ENCODE measurements around the gene PNPLA3.

DNA sequence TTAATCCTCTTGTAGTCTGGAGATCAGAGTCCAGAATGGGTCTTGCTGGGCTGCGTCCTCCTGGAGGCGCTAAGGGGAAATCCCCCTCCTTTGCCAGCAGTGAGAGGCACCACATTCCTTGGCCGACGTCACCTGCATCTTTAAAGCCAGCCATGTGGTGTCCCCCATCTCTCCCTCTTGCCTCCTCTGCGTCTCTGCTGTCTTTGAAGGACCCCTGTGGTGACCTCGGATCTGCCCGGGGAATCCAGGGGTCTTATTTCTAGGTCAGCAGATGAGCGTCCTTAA is 73.3 kb downstream of the PNPLA3 start:
- TF ChIP-seq, protein P1, sequence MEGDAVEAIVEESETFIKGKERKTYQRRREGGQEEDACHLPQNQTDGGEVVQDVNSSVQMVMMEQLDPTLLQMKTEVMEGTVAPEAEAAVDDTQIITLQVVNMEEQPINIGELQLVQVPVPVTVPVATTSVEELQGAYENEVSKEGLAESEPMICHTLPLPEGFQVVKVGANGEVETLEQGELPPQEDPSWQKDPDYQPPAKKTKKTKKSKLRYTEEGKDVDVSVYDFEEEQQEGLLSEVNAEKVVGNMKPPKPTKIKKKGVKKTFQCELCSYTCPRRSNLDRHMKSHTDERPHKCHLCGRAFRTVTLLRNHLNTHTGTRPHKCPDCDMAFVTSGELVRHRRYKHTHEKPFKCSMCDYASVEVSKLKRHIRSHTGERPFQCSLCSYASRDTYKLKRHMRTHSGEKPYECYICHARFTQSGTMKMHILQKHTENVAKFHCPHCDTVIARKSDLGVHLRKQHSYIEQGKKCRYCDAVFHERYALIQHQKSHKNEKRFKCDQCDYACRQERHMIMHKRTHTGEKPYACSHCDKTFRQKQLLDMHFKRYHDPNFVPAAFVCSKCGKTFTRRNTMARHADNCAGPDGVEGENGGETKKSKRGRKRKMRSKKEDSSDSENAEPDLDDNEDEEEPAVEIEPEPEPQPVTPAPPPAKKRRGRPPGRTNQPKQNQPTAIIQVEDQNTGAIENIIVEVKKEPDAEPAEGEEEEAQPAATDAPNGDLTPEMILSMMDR (IDR thresholded peaks at IDR 0.05): no peak
- no peak for TF ChIP-seq POLR2A (IDR thresholded peaks at IDR 0.05)

Measured in heart left ventricle (tissue), 13 donors.